Astrocyte (in vitro differentiated cells and primary cell): Measurements from ENCODE around the gene TMEM269. TPM values are rescaled to one million over a fixed set of nuclear protein-coding genes. Genes with fewer than 3 reads are reported as not detected.
"Not testable (repeated sequence)": the region's sequence is repeated elsewhere in the genome, so short reads cannot be mapped to it uniquely, and the experiment has no call there.

Experiments
- DNase-seq: peaks from one replicate; pipeline ENCODE4 v3.0.0-alpha.2; 2010; ENCODE audit warnings: low read depth
- FAIRE-seq: peaks from 2 replicates; lab custom pipeline; 2011; peaks lifted over from hg19 to GRCh38; lab: Jason Lieb, UNC
- H2AFZ ChIP-seq: 2 replicates; pipeline ENCODE4 v1.6.0; 2012; ENCODE audit warnings: low read depth, low read length, inconsistent platforms
- H3K27ac ChIP-seq: 2 replicates; pipeline ENCODE4 v1.5.1; 2011; ENCODE audit warnings: low read depth, low read length, inconsistent platforms
- H3K27me3 ChIP-seq: 2 replicates; pipeline ENCODE4 v1.6.0; 2011; ENCODE audit warnings: low read length, inconsistent platforms; ENCODE audit not compliant: insufficient read depth
- H3K36me3 ChIP-seq: 2 replicates; pipeline ENCODE4 v1.5.1; 2011; ENCODE audit warnings: low read length, inconsistent platforms; ENCODE audit not compliant: insufficient read depth
- H3K4me1 ChIP-seq: 2 replicates; pipeline ENCODE4 v1.5.1; 2011; ENCODE audit warnings: low read length, inconsistent platforms; ENCODE audit not compliant: insufficient read depth
- H3K4me2 ChIP-seq: 2 replicates; pipeline ENCODE4 v1.6.0; 2012; ENCODE audit warnings: low read length, inconsistent platforms
- H3K4me3 ChIP-seq: 2 replicates; pipeline ENCODE4 v1.5.1; 2011; ENCODE audit warnings: low read depth, mild to moderate bottlenecking, low read length, inconsistent platforms; ENCODE audit not compliant: insufficient read depth
- H3K79me2 ChIP-seq: 2 replicates; pipeline ENCODE4 v1.6.0; 2012; ENCODE audit warnings: mild to moderate bottlenecking, low read length, inconsistent platforms; ENCODE audit not compliant: insufficient read depth
- H3K9ac ChIP-seq: 2 replicates; pipeline ENCODE4 v1.6.0; 2012; ENCODE audit warnings: mild to moderate bottlenecking, low read length, inconsistent platforms
- H3K9me3 ChIP-seq: 2 replicates; pipeline ENCODE4 v1.5.1; 2012; ENCODE audit warnings: low read depth, mild to moderate bottlenecking, low read length, inconsistent platforms; ENCODE audit not compliant: insufficient read depth
- H4K20me1 ChIP-seq: 2 replicates; pipeline ENCODE4 v1.6.0; 2012; ENCODE audit warnings: low read length, inconsistent platforms; ENCODE audit not compliant: insufficient read depth
- H3K27ac Mint-ChIP-seq: one replicate; pipeline ENCODE4 v1.8.0; 2021; ENCODE audit warnings: mild to moderate bottlenecking, mixed read lengths; ENCODE audit not compliant: unreplicated experiment
- H3K27me3 Mint-ChIP-seq: one replicate; pipeline ENCODE4 v1.8.0; 2021; ENCODE audit warnings: low read depth, mixed read lengths; ENCODE audit not compliant: unreplicated experiment
- H3K36me3 Mint-ChIP-seq: one replicate; pipeline ENCODE4 v1.8.0; 2021; ENCODE audit warnings: low read depth, mixed read lengths; ENCODE audit not compliant: unreplicated experiment
- H3K4me1 Mint-ChIP-seq: one replicate; pipeline ENCODE4 v1.8.0; 2021; ENCODE audit warnings: low read depth, mixed read lengths; ENCODE audit not compliant: unreplicated experiment
- H3K4me3 Mint-ChIP-seq: one replicate; pipeline ENCODE4 v1.8.0; 2021; ENCODE audit warnings: mild to moderate bottlenecking, moderate library complexity, mixed read lengths; ENCODE audit not compliant: unreplicated experiment
- H3K9me3 Mint-ChIP-seq: one replicate; pipeline ENCODE4 v1.8.0; 2021; ENCODE audit warnings: mild to moderate bottlenecking, mixed read lengths; ENCODE audit not compliant: unreplicated experiment
- EZH2 ChIP-seq: IDR thresholded peaks from 2 replicates; pipeline ENCODE4 v1.6.1; 2012; ENCODE audit warnings: mild to moderate bottlenecking, low read length, inconsistent platforms; ENCODE audit not compliant: insufficient read depth
- total RNA-seq: library from RNA; stranded (reverse); gene quantifications from 2 replicates; pipeline ENCODE4 v1.2.1, GENCODE V29; 2021
- TF ChIP-seq, protein P1 (sequence below): IDR thresholded peaks from 2 replicates; pipeline ENCODE4 v1.5.1; 2011; ENCODE audit warnings: low read depth, mild to moderate bottlenecking, inconsistent platforms, low read length, moderate library complexity; ENCODE audit not compliant: insufficient read depth

Gene TMEM269
- total RNA-seq, 1 donor from 2014 or later: 0.09 TPM

DNA sequence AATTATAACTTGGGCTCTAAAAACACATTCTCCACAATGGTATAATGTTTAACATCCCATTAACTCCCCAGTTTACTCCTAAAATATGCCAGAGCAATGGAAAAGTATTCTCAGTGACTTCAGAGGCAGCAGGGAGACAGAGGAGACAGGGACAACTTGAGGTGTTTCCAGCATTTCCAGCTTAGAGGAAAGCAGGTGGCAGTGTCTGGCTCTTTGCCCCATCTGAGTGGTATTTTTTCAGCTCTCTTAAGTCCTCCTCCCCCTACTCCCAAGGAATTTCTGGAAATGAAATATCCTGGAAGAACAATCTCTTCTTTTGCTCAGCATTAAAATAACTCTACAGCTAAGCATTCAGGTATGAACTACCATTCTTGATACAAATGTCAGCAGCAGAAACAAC is 21.4 kb downstream of the TMEM269 start:
- Mint-ChIP-seq H3K4me3 (no peak overlapping the region), H3K36me3 (peaks cover 13% of the 10 kb centered on the region), H3K4me1 (peaks cover 15% of the 10 kb centered on the region), H3K9me3 (no peaks in the 10 kb centered on the region), H3K27ac (no peak overlapping the region), H3K27me3 (no peaks in the 10 kb centered on the region)
- DNase-seq: no peak
- Histone ChIP-seq H3K27me3 (no peaks in the 10 kb centered on the region), H3K4me1 (no peaks in the 10 kb centered on the region), H3K79me2 (no peaks in the 10 kb centered on the region), H3K4me2 (no peak overlapping the region), H3K4me3 (no peak overlapping the region), H3K27ac (no peak overlapping the region), H3K36me3 (no peaks in the 10 kb centered on the region), H3K9me3 (no peaks in the 10 kb centered on the region), H4K20me1 (no peaks in the 10 kb centered on the region), H2AFZ (no peak overlapping the region), H3K9ac (no peak overlapping the region)
- TF ChIP-seq, protein P1, sequence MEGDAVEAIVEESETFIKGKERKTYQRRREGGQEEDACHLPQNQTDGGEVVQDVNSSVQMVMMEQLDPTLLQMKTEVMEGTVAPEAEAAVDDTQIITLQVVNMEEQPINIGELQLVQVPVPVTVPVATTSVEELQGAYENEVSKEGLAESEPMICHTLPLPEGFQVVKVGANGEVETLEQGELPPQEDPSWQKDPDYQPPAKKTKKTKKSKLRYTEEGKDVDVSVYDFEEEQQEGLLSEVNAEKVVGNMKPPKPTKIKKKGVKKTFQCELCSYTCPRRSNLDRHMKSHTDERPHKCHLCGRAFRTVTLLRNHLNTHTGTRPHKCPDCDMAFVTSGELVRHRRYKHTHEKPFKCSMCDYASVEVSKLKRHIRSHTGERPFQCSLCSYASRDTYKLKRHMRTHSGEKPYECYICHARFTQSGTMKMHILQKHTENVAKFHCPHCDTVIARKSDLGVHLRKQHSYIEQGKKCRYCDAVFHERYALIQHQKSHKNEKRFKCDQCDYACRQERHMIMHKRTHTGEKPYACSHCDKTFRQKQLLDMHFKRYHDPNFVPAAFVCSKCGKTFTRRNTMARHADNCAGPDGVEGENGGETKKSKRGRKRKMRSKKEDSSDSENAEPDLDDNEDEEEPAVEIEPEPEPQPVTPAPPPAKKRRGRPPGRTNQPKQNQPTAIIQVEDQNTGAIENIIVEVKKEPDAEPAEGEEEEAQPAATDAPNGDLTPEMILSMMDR: no peak
- TF ChIP-seq EZH2: no peak
- FAIRE-seq: no peak

DNA sequence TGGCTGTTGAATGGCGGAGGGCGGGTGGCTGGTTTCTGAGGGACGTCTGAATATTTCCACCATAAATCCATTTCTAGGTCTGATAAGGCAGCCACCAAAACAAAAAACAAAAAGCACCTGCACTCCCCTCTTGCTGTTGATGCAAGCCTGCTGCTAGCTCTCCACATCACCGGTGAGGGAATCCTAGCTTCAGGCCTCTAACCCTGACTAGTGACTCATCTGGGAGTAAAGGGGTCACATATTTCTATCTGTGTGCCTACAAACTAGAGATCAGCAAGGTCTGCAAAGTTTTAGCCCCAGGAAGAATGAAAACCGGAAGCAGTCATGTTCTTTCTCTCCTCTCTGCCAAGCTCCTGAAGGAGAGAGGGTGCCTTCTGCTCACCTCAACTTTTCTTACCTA is 21.8 kb downstream of the TMEM269 start:
- H3K4me3 Mint-ChIP-seq: no peak overlapping the region
- no peak overlapping the region for H3K27ac Mint-ChIP-seq
- H3K9me3 ChIP-seq: no peaks in the 10 kb centered on the region
- no peak overlapping the region for H3K4me2 ChIP-seq
- no peak overlapping the region for H2AFZ ChIP-seq
- peaks cover 13% of the 10 kb centered on the region for H3K36me3 Mint-ChIP-seq
- no peaks in the 10 kb centered on the region for H3K27me3 ChIP-seq
- no peak overlapping the region for H3K27ac ChIP-seq
- H3K4me3 ChIP-seq: no peak overlapping the region
- H3K4me1 Mint-ChIP-seq: peaks cover 15% of the 10 kb centered on the region
- no peaks in the 10 kb centered on the region for H3K79me2 ChIP-seq
- DNase-seq (no peak), FAIRE-seq (no peak)
- no peaks in the 10 kb centered on the region for H3K9me3 Mint-ChIP-seq
- TF ChIP-seq, protein P1: no peak
- H3K27me3 Mint-ChIP-seq: no peaks in the 10 kb centered on the region
- H4K20me1 ChIP-seq: no peaks in the 10 kb centered on the region
- no peaks in the 10 kb centered on the region for H3K36me3 ChIP-seq
- no peak overlapping the region for H3K9ac ChIP-seq
- no peaks in the 10 kb centered on the region for H3K4me1 ChIP-seq

- H3K4me1 Mint-ChIP-seq: peaks cover 15% of the 10 kb centered on the region
- H3K4me2 ChIP-seq: no peak overlapping the region
- no peaks in the 10 kb centered on the region for H3K9me3 ChIP-seq
- H3K9ac ChIP-seq: no peak overlapping the region
- H3K36me3 ChIP-seq: no peaks in the 10 kb centered on the region
- no peaks in the 10 kb centered on the region for H3K79me2 ChIP-seq
- H3K27me3 Mint-ChIP-seq: no peaks in the 10 kb centered on the region
- FAIRE-seq: no peak
- no peak overlapping the region for H3K4me3 Mint-ChIP-seq
- H3K27me3 ChIP-seq: no peaks in the 10 kb centered on the region
- no peak overlapping the region for H3K4me3 ChIP-seq
- TF ChIP-seq, protein P1: no peak
- no peak for TF ChIP-seq EZH2
- peaks cover 13% of the 10 kb centered on the region for H3K36me3 Mint-ChIP-seq
- H2AFZ ChIP-seq: no peak overlapping the region
- H3K4me1 ChIP-seq: no peaks in the 10 kb centered on the region
- H4K20me1 ChIP-seq: no peaks in the 10 kb centered on the region
- no peak overlapping the region for H3K27ac Mint-ChIP-seq
- no peak for DNase-seq
- H3K27ac ChIP-seq: no peak overlapping the region
- H3K9me3 Mint-ChIP-seq: no peaks in the 10 kb centered on the region
Measured at GRCh38 chr1:42807056-42807668, 22.4 kb downstream of the TMEM269 start.

DNA sequence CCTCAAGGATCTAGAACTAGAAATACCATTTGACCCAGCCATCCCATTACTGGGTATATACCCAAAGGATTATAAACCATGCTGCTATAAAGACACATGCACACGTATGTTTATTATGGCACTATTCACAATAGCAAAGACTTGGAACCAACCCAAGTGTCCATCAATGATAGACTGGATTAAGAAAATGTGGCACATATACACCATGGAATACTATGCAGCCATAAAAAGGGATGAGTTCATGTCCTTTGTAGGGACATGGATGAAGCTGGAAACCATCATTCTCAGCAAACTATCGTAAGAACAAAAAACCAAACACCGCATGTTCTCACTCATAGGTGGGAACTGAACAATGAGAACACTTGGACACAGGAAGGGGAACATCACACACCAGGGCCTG is 30.0 kb downstream of the TMEM269 start:
- peaks cover 17% of the 10 kb centered on the region for H3K79me2 ChIP-seq
- not testable (repeated sequence) for H3K36me3 Mint-ChIP-seq, DNase-seq, H3K27me3 Mint-ChIP-seq, H2AFZ ChIP-seq, H3K27ac Mint-ChIP-seq, H3K9me3 ChIP-seq, H3K27ac ChIP-seq, H3K36me3 ChIP-seq, H3K9me3 Mint-ChIP-seq, H3K4me2 ChIP-seq, H3K27me3 ChIP-seq, FAIRE-seq, H3K9ac ChIP-seq, H3K4me3 Mint-ChIP-seq, H3K4me3 ChIP-seq, H4K20me1 ChIP-seq
- H3K4me1 Mint-ChIP-seq: peaks cover 10% of the 10 kb centered on the region
- H3K4me1 ChIP-seq: peaks cover 16% of the 10 kb centered on the region
